HG03064 (cell line): ENCODE results near the gene SYNDIG1.

Experiments used
- ATAC-seq: cut with Tn5 transposase; IDR thresholded peaks from one replicate; pipeline ENCODE4 v1.9.1; 2021; ENCODE audit warnings: low read depth; ENCODE audit not compliant: unreplicated experiment

Gene SYNDIG1

GRCh38 chr20:24581443-24582170 is 112.2 kb downstream of the SYNDIG1 start:
- ATAC-seq, result no peak

DNA sequence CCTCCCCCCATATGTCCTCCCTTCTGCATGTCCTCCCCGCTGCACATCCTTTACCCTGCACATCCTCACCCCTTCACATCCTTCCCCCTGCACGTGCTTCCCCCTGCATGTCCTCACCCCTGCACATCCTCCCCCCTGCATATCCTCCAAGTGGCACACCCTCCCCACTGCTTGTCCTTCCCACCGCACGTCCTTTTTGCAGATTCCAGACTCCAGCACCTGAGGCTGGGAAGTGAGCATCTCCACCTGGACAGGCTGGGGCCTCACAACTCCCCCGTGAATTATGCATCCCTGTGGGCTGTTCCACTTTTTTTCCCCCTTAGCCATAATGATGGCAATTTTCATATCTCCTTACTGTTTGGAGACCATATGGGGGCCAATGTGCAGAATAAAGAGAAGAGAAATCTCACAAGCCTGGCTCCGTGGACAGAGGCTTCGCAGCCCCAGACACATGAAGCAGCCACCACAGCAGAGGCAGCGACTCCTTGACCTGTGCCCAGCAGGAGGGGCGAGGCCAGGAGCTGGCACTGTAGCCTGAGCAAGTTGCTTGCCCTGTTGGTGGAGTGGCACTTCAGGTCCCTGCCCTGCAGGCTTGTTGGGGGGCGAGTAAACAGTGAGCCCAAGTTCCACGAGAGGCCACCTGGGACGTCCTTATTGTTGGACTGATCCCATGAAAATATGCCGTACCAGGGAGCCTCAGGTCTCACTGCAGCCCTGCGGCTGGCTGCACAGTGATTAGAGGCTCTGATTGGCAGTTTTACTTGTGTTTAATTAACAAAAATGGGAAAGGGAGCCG is 113.1 kb downstream of the SYNDIG1 start:
- ATAC-seq, result no peak

GRCh38 chr20:24583169-24583792 is 113.9 kb downstream of the SYNDIG1 start:
- no peak for ATAC-seq

GRCh38 chr20:24584078-24584477 is 114.6 kb downstream of the SYNDIG1 start:
- no peak for ATAC-seq

DNA sequence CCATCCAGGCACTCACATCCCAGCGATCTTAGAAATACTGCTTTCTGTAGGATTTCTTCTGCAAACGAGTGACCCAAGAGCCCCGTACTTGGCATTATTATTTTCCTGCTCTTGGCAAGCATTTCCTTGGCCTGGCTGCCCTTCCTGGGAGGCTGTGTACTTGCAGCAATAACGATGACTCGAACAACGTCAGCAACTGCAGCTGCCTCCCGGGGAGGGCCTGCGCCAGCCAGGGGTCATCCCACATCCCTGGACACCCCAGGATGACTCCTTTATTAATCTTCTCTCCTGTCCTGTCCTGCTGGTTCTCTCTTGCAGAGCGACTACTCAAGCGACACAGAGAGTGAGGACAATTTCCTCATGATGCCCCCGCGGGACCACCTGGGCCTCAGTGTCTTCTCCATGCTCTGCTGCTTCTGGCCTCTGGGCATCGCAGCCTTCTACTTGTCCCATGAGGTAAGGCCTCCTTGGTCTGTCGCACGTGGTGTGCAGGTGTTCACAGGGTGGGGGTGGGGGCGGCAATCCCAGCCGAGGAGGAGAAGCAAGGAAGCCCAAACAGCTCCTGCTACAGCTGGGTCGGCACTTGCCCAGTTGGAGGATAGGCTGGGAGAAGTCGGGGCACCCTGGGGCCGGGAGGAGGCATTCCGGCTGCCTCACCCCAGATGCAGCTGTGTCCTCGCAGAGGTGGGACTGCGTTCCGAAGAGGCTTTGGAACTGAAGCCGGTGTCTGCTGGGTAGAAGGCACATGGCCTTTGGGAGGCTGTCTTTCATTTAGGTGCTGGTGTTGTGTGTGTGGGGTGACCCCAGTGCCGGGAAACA is 115.3 kb downstream of the SYNDIG1 start:
- no peak for ATAC-seq

GRCh38 chr20:24585796-24586522 is 116.5 kb downstream of the SYNDIG1 start:
- ATAC-seq, result no peak

- no peak for ATAC-seq
These were observed 117.1 kb downstream of the SYNDIG1 start for GRCh38 chr20:24586523-24586840.

DNA sequence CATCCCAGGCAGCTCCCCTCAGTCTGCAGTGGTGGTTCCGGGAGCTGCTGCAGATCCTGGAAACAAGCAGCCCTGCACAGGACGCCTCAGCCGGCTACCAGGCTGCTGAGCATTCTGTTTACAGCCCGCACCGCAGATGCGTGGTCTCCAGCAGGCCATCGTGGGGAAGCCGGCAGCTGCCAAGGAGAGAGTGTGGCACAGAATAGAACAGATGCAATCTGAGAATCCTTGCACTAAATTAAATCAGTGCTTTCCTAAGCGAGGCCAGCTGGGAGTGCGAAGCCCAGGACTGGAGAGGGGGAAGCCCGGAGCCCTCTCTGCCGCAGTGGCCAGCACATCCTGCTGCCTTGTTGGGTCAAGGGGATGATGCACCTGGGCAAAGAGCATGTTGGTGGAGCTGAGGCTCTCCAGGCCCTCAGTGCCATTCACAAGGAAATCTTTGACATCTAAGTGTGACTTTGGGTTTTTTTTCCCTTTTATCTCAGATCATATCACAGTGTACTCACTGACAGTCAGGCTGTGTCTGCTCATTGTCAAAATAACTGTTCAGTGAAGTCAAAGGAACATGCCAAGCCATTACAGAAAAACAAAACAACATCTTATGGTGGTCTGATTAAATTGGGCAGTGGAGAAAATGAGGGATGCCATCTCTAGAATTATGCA is 118.1 kb downstream of the SYNDIG1 start:
- no peak for ATAC-seq

- no peak for ATAC-seq
These were observed 118.7 kb downstream of the SYNDIG1 start for GRCh38 chr20:24588047-24588635.

GRCh38 chr20:24588725-24589340 is 119.4 kb downstream of the SYNDIG1 start:
- ATAC-seq, result no peak

GRCh38 chr20:24589381-24589780 is 120.0 kb downstream of the SYNDIG1 start:
- ATAC-seq, result no peak

DNA sequence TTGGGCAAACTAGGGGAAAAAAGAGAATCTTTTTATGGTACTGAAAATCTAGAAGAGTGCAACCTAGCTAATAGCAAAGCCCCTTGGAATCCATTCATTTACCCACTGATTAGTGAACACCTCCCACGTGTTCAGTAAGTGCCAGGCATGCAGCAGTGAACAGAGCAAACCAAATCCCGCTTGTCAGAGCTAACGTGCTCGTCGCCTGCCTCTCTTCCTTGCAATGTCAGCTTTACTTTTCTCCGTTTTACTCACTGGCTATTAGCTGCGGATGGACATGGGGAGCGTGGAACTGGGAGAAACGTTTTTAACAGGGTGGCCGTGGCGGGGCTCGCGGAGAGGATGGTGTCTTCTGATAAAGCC is 120.4 kb downstream of the SYNDIG1 start:
- ATAC-seq, result no peak

DNA sequence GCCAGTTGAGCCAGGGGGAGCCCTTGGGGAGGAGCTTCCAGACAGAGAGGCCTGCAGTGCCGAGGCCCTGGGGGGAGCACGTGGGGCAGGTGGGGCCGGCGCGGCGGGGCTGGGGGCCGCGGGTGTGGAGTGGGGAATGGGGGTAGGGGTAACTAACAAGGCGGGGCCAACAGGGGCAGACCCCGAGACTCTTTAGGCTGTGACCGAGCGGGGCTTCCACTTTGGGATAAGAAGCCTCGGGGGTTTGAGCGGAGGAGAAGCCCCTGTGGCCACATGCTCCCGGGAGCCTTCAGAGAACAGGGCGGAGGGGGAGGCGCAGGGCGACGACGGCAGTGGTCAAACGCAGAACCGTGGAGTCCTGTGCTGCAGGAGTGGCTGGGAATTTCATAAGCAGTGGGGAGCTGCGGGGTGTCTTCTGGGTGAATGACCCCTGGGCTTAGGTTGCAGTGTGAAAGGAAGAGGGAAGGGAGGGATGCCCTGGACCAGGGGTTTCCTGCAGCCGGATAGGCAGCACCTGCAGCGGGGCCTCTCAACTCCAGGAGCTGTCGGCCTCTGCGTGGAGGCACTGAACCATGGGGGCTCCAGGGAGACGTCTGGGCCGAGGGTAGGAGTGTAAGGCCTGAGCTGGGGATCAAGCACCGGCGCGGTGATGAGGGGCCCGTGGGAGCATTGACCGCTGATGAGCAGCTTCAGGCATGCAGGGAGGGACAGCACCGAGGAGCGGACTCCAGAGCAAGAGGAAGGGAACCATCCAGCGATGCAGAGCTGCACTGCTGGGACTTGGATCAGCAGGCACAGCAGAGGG is 121.0 kb downstream of the SYNDIG1 start:
- no peak for ATAC-seq

DNA sequence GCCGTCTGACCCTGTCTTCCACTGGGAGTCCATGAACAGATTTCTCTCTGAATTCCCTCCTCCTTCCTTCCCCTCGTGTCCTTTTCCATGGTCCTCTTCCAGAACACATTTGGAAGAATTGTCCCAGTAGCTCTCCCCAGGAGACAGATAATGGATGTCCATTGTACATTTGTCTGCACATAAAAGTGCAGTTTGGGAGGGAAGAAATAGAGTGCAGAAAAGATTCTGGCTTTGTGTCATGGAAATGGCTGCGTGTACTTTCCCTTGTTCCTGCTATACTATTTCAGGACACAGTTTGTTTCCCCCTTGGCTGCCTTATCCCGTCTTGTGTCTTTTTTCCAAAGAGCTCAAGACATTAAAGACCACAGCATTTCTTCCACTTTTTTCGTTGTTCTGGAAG is 127.6 kb downstream of the SYNDIG1 start:
- ATAC-seq, result no peak

- ATAC-seq, result no peak
These were observed 128.9 kb downstream of the SYNDIG1 start for GRCh38 chr20:24598346-24598745.

- ATAC-seq, result no peak
These were observed 129.6 kb downstream of the SYNDIG1 start for GRCh38 chr20:24598996-24599395.

GRCh38 chr20:24600012-24600411 is 130.6 kb downstream of the SYNDIG1 start:
- ATAC-seq, result no peak

GRCh38 chr20:24603454-24603853 is 134.0 kb downstream of the SYNDIG1 start:
- no peak for ATAC-seq
